HUES48 (cell line): Measurements from ENCODE around the gene SLC25A25.
"Not testable (repeated sequence)": the region's sequence is repeated elsewhere in the genome, so short reads cannot be mapped to it uniquely, and the experiment has no call there.

Experiments
- H3K27ac ChIP-seq: one replicate; pipeline ENCODE4 v1.7.0; 2013; ENCODE audit warnings: low read depth, low read length, inconsistent platforms
- H3K27me3 ChIP-seq: 2 replicates; pipeline ENCODE4 v1.6.1; 2013; ENCODE audit warnings: mild to moderate bottlenecking, low read length; ENCODE audit not compliant: control insufficient read depth, insufficient read depth
- H3K36me3 ChIP-seq: 2 replicates; pipeline ENCODE4 v1.6.1; 2013; ENCODE audit warnings: low read length; ENCODE audit not compliant: control insufficient read depth, insufficient read depth
- H3K4me1 ChIP-seq: 2 replicates; pipeline ENCODE4 v1.6.1; 2013; ENCODE audit warnings: mild to moderate bottlenecking, low read length; ENCODE audit not compliant: control insufficient read depth, insufficient read depth
- H3K4me3 ChIP-seq: 2 replicates; pipeline ENCODE4 v1.5.1; 2013; ENCODE audit warnings: mild to moderate bottlenecking, low read depth, low read length
- H3K9ac ChIP-seq: 2 replicates; pipeline ENCODE4 v1.6.1; 2013; ENCODE audit warnings: mild to moderate bottlenecking, low read depth, low read length, moderate library complexity
- H3K9me3 ChIP-seq: 2 replicates; pipeline ENCODE4 v1.6.1; 2013; ENCODE audit warnings: low read length; ENCODE audit not compliant: control insufficient read depth, insufficient read depth

Gene SLC25A25

DNA sequence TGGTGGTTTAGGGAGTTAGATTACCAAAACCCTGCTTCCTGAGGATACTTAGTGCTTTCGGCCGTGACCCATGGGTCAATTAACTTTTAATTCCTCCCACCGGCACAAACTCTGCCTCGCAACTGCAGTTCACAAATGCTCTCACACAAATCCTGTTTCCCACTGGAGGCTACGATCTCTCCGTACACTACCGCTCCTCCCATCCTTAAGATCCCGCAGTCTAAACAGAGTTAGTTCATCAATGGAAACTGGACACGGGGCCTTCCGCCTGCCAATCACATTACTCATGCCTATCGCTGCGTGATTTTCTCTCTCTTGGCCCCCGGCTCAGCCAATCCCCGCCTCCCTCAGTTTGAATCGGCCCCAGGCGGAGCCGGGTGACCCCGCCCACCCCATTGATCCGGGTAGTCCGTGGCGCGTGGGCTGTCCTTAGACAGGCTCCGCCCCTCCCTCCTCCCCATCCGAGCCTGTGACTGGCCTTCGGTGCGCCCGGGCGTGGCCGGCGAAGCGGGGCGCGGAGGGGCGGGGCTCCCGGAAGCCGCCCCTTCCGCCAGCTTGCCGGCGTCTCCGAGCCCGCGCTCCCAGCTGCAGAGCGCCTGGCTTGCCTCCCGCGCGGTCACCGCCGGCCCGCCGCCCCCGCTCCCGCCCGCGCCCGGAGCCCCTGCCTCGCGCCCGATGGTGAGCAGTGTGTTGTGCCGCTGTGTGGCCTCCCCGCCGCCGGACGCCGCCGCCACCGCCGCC is at the start of gene SLC25A25:
SLC25A25 (plus strand) TSS at position 588 of the 741 bp plus-strand sequence; CDS start at position 676, 88 bp downstream.
- Histone ChIP-seq H3K4me3 (peak within 1 kb of the TSS; percentile 85), H3K27ac (peak within 1 kb of the TSS; percentile 94), H3K36me3 (peaks cover 7% of the 10 kb centered on the region), H3K9ac (peak within 1 kb of the TSS; percentile 80), H3K4me1 (peaks cover 22% of the 10 kb centered on the region), H3K27me3 (no peaks in the 10 kb centered on the region), H3K9me3 (no peaks in the 10 kb centered on the region)

DNA sequence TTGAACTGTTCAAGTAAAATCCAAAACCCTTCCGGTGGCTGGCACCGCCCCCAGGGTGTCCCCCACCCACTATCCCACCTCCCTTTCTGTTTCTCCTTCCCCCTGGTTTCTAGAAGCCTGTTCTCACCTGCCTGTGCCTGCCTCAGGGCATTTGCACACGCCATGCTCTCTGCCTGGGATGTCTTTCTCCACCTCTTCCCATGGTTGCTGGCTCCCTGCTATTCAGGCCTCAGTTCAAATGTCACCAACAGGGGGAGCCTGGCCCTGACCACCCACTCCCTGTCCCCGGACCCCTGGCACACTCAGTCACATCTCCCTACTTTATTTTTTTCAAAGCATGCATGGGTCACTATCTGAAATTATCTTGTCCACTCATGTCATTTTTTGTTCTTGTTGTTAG is 47.3 kb upstream of the SLC25A25 start:
- no peak overlapping the region for H3K9ac ChIP-seq
- no peak overlapping the region for H3K4me3 ChIP-seq
- H3K27me3 ChIP-seq, result no peaks in the 10 kb centered on the region
- no peaks in the 10 kb centered on the region for H3K36me3 ChIP-seq
- no peaks in the 10 kb centered on the region for H3K4me1 ChIP-seq
- H3K9me3 ChIP-seq, result no peaks in the 10 kb centered on the region
- H3K27ac ChIP-seq, result no peak overlapping the region

DNA sequence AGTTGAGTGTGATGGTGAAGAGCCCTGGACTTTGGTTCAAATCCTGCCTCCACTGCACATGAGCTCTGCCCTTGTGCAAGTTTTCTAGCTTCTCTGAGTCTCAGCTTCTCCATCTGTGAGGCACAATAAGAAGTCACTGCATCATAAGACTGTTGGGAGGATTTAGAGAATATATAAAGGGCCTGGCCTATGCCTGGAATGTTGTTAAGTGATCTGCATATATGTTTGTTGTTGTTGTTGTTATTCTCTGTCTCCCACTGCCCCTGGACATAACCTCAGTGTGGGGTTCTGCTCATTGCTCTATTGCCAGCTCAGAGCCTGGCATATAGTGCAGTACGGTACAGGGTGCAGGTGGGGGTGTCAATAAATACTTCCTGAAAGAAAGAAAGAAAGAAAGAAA is 46.9 kb upstream of the SLC25A25 start:
- Histone ChIP-seq H3K27ac (no peak overlapping the region), H3K9ac (no peak overlapping the region), H3K27me3 (no peaks in the 10 kb centered on the region), H3K4me3 (no peak overlapping the region), H3K36me3 (no peaks in the 10 kb centered on the region), H3K9me3 (no peaks in the 10 kb centered on the region), H3K4me1 (no peaks in the 10 kb centered on the region)

DNA sequence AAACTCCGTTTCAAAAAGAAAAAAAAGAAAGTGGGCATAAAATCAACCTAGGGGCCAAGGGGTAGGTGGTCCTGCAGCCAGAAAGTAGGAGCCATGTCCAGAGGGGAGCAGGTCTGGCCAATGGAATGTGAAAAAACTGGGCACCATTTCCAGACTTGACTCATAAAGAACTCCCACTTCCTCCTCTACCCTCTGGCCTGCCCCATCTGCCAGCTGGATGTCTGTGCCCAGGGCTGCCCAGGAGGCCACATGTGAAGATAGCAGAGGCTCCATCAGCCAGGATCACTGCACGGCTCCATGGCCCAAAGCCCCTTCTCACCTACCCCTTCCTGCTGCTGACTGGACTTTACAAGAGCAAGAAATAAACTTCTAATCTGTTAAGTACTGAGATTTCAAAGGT is 45.1 kb upstream of the SLC25A25 start:
- Histone ChIP-seq H3K27ac (no peak overlapping the region), H3K9ac (no peak overlapping the region), H3K9me3 (no peaks in the 10 kb centered on the region), H3K36me3 (no peaks in the 10 kb centered on the region), H3K4me1 (no peaks in the 10 kb centered on the region), H3K27me3 (no peaks in the 10 kb centered on the region), H3K4me3 (no peak overlapping the region)

DNA sequence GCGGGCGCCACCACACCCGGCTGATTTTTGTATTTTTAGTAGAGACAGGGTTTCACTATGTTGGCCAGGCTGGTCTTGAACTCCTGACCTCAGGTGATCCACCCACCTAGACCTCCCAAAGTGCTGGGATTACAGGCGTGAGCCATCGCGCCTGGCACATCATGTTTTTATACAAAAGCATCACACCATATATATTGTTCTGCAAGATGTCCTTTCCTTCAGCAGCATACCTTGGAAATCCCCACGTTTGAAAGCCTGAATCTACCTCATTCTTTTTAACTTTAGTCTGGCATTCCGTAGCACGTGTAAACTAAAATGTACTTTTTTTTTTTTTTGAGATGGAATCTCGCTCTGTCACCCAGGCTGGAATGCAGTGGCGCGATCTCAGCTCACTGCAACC is 44.4 kb upstream of the SLC25A25 start:
- not testable (repeated sequence) for H3K4me3 ChIP-seq, H3K27me3 ChIP-seq

DNA sequence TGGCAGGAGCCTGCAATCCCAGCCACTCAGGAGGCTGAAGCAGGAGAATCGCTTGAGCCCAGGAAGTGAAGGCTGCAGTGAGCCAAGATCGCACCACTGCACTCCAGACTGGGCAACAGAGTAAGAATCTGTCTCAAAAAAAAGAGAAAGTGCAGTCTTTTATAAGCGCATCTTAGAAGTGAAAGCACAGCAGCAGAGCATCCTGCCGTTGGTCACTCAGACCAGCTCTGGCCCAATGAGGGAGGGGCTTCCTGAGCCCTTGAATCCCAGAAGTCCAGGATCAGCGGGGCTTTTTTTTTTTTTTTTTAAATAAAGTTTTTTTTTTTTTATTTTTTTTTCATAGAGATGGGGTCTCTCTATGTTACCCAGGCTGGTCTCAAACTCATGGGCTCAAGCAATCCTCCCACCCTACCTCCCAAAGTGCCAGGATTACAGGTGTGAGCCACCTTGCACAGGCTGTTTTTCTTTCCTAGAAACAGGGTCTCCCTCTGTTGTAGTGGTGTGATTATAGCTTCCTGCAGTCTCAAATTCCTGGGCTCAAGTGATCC is 43.2 kb upstream of the SLC25A25 start:
- Histone ChIP-seq H3K27me3 (no peaks in the 10 kb centered on the region), H3K4me1 (no peaks in the 10 kb centered on the region), H3K9me3 (no peaks in the 10 kb centered on the region), H3K36me3 (no peaks in the 10 kb centered on the region), H3K4me3 (no peak overlapping the region), H3K9ac (no peak overlapping the region), H3K27ac (no peak overlapping the region)

More for the DNA sequence above, 44.4 kb upstream of the SLC25A25 start:
- H3K9ac ChIP-seq, H3K9me3 ChIP-seq, H3K27ac ChIP-seq, H3K4me1 ChIP-seq, H3K36me3 ChIP-seq: not testable (repeated sequence)

DNA sequence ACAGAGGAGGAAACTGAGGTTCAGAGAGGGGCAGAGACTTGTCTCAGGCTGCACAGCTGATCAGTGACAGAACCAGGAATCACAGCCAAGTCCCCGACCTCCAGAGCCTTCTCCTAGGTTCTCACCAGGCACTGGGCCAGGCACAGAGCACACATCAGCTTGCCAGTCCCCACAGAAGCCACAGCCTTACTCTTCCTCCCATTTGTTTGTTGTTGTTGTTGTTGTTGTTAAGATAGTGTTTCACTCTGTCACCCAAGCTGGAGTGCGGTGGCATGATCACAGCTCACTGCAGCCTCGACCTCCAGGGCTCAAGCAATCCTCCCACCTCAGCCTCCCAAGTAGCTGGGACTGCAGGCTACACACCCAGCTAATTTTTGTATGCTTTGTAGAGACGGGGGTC is 42.3 kb upstream of the SLC25A25 start:
- Histone ChIP-seq H3K9me3 (no peaks in the 10 kb centered on the region), H3K27ac (no peak overlapping the region), H3K4me1 (no peaks in the 10 kb centered on the region), H3K9ac (no peak overlapping the region), H3K27me3 (no peaks in the 10 kb centered on the region), H3K4me3 (no peak overlapping the region), H3K36me3 (no peaks in the 10 kb centered on the region)

DNA sequence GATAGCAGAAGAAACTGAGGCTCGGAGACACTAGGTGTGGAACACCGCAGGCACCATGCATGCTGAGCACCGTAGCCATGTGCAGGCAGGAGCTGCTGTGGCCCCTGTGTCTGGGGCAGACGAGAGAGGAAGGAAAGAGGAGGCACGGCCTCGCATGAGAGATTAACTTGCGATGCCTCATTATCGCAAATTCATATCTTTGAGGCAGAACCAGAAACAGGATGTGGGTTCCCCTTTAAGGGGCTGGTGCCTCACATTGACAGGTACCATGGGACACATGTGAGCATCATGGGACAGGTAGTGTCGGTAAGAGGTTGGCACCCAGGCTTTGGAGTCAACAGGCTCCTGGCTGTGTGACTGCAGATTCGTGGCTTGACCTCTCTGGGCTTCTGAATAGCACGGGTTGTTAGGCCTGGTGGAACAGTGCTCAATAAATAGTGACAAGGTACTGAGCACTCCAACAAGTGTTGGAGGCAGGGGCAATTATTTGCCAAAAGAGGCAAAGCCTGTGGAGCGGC is 41.7 kb upstream of the SLC25A25 start:
- Histone ChIP-seq H3K4me3 (no peak overlapping the region), H3K36me3 (no peaks in the 10 kb centered on the region), H3K9me3 (no peaks in the 10 kb centered on the region), H3K9ac (no peak overlapping the region), H3K4me1 (no peaks in the 10 kb centered on the region), H3K27ac (no peak overlapping the region), H3K27me3 (no peaks in the 10 kb centered on the region)

DNA sequence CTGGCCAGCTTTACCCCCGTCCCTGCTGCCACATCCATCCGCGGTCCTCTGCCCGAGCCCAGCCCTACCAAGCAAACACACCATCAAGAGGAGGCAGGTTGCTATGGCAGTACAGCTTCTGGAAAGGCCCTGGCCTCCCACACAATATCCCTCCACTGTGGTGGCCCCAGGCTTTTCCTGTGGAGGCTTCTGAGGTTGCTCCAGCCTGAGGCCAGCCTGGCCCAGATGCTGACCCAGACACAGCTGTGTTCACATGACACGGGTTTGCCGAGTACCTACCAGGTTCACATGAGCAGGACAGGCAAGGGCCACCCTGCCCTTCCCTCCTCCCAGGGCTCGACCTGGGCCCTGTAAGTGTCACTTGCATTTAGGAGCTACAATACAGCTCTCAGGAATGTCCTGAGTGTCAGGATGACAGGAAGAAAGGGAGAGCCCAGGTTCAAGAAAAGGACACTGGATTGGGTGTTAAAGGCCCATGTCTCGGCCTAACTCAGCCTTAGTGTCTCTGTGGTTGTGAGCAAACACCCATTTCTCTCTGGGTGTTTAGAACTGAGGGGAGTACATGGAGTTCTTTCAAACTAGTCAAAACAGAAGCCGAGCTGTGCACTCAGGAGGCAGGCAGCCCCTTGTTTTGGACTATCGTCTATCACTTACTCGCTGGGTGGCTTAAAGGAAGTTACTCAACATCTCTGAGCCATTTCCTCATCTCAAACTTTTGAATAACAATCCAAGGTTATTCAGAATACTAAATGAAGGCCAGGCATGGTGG is 41.1 kb upstream of the SLC25A25 start:
- H3K27me3 ChIP-seq, result no peaks in the 10 kb centered on the region
- H3K4me1 ChIP-seq, result no peaks in the 10 kb centered on the region
- no peak overlapping the region for H3K4me3 ChIP-seq
- H3K27ac ChIP-seq, result no peak overlapping the region
- H3K9me3 ChIP-seq, result no peaks in the 10 kb centered on the region
- H3K36me3 ChIP-seq, result no peaks in the 10 kb centered on the region
- H3K9ac ChIP-seq, result no peak overlapping the region

DNA sequence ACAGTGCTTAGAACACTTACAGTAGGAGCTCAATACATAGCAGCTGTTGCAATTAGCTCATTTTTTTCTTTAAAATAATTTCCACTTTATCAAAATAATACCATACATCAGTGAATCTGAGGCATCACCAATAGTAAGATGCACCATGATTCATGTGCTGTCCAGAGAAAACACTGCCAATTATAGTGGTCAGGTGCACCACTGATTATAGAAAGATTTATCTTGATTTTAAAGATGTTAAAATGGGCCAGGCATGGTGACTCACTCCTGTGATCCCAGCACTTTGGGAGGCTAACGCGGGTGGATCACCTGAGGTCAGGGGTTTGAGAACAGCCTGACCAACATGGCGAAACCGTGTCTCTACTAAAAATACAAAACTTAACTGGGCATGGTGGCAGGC is 40.3 kb upstream of the SLC25A25 start:
- no peak overlapping the region for H3K9ac ChIP-seq
- no peak overlapping the region for H3K27ac ChIP-seq
- no peaks in the 10 kb centered on the region for H3K4me1 ChIP-seq
- H3K4me3 ChIP-seq, result no peak overlapping the region
- no peaks in the 10 kb centered on the region for H3K36me3 ChIP-seq
- H3K9me3 ChIP-seq, result no peaks in the 10 kb centered on the region
- no peaks in the 10 kb centered on the region for H3K27me3 ChIP-seq

DNA sequence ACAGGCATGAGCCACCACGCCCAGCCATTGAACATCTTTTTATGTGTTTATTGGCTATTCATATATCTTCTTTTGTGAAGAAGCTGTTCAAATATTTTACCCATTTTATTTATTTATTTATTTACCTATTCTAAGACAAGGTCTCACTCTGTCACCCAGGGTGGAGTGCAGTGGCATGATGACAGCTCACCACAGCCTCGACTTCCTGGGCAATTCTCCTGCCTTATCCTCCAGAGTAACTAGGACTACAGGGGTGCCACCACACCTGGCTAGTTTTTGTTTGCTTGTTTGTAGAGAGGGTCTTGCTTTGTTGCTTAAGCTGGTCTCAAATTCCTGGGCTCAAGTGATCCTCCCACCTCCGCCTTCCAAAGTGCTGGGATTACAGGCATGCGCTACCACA is 34.4 kb upstream of the SLC25A25 start:
- Histone ChIP-seq H3K4me3 (no peak overlapping the region), H3K9ac (no peak overlapping the region), H3K27me3 (no peaks in the 10 kb centered on the region), H3K4me1 (no peaks in the 10 kb centered on the region; the same call in 1 of the 2 replicates), H3K36me3 (no peaks in the 10 kb centered on the region), H3K9me3 (no peaks in the 10 kb centered on the region), H3K27ac (no peak overlapping the region)
